Ectodermal cell (in vitro differentiated cells): ENCODE results near the gene SLC35E4.

Source experiments
- H3K27ac ChIP-seq: 2 replicates; pipeline ENCODE4 v1.7.0; 2013; ENCODE audit warnings: mild to moderate bottlenecking, low read depth, low read length; ENCODE audit not compliant: insufficient read depth, poor library complexity, severe bottlenecking
- H3K27me3 ChIP-seq: 2 replicates; pipeline ENCODE4 v1.7.0; 2013; ENCODE audit warnings: mild to moderate bottlenecking, low read length; ENCODE audit not compliant: insufficient read depth, control insufficient read depth, poor library complexity, severe bottlenecking
- H3K36me3 ChIP-seq: one replicate; pipeline ENCODE4 v1.7.0; 2013; ENCODE audit warnings: low read length; ENCODE audit not compliant: control insufficient read depth, insufficient read depth
- H3K4me1 ChIP-seq: one replicate; pipeline ENCODE4 v1.7.0; 2013; ENCODE audit warnings: low read length; ENCODE audit not compliant: control insufficient read depth, insufficient read depth
- H3K4me3 ChIP-seq: 2 replicates; pipeline ENCODE4 v1.7.0; 2013; ENCODE audit warnings: low read depth, low read length, control low read depth; ENCODE audit not compliant: insufficient read depth
- H3K9me3 ChIP-seq: 2 replicates; pipeline ENCODE4 v1.7.0; 2013; ENCODE audit warnings: mild to moderate bottlenecking, low read length, moderate library complexity; ENCODE audit not compliant: control insufficient read depth
- WGBS, 2 experiments: methylation state at CpG; one replicate each; pipeline ENCODE4 v1.1.7; 2013; ENCODE audit warnings: missing lambda C conversion rate in 2 of 2; 5-methylcytosine and 5-hydroxymethylcytosine counted together

The SLC35E4 gene

DNA sequence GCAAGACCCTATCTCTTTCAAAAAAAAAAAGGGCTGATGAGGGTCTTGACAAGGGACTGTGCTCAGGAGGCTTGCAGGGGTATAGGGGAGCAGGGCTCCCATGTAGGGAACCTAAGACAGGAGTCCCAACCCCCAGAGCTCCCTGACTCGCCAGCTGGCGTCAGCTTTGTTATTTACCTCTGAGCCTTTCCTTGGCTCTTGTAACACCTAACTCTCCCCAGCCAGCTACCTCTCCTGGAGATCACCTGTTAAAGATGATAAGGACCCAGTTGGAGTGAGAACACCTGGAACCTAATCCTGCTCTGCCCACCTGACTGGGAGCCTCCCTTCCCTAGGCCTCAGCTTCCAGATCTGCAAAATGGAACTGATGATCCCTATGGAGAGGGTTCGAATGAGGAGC, 13.2 kb downstream of the SLC35E4 start:
- WGBS, 2 experiments: 85 to 90% methylated on average over 3 of the region's 3 CpGs
- Histone ChIP-seq H3K27me3 (no peaks in the 10 kb centered on the region), H3K9me3 (no peaks in the 10 kb centered on the region), H3K4me1 (no peaks in the 10 kb centered on the region), H3K4me3 (no peak overlapping the region), H3K27ac (no peak overlapping the region), H3K36me3 (no peaks in the 10 kb centered on the region)

DNA sequence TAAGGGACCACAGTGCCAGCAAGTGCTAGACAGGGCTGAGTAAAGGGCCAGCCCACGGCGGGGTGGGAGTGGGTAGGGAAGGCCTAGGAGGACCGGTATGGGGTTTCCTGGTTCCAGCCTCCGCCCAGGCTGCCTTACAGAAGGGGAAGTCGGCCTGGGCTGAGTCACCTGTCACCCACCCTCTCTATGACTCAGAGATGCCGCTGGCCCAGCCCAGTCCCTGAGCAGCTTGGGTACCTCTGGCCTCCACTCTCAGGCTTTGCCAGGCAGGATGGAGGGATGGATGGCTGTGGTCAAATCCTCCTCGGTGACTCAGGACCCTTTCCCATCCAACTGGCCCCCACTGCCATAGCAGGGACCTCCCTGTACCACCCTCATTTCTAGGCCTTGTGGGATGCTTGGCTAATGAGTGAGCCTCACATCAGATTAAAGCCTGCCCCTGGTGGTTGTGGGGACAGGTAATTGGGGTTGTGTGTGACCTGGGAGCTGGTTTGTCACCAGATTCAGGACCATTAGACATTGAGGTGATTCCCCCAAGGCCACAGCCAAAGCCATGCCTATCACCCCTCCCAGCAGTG, 13.9 kb downstream of the SLC35E4 start:
- no peaks in the 10 kb centered on the region for H3K36me3 ChIP-seq
- H3K4me1 ChIP-seq: no peaks in the 10 kb centered on the region
- no peak overlapping the region for H3K27ac ChIP-seq
- no peak overlapping the region for H3K4me3 ChIP-seq
- WGBS, 2 experiments: 75 to 78% methylated on average over 7 of the region's 7 CpGs
- no peaks in the 10 kb centered on the region for H3K27me3 ChIP-seq
- H3K9me3 ChIP-seq: no peaks in the 10 kb centered on the region

DNA sequence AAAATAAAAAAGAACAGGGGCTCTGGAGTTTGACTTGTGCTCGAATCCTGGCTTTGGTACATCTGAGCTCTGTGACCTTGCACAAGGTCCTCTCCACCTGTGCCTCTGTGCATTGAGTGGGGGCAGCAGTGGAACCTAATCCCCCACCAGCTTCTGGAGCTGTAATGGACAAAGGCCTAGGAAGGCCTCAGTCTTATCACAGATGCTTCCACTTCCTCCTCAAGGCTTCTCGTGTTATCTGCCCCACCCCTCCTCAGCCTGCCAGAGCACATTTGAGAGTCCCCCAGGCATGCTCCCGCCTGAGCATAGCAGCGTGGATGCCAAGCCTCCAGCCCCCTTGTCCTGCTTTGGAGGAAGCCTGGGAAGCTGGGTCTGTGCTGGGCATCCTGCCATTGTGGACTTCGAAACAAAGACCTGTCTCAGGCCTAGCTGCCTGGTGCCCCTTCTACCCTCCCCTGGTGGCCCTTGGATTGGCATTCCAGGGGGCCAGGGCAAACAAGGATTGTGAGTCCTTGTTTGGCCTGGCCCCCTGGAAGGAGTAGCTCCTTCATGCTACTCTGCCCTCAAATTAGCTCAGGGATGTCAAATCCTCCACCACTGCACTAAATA, 15.0 kb downstream of the SLC35E4 start:
- Histone ChIP-seq H3K36me3 (no peaks in the 10 kb centered on the region), H3K4me1 (no peaks in the 10 kb centered on the region), H3K27ac (no peak overlapping the region), H3K9me3 (no peaks in the 10 kb centered on the region), H3K4me3 (no peak overlapping the region), H3K27me3 (no peaks in the 10 kb centered on the region)
- 79 to 84% methylated on average over 5 of the region's 5 CpGs for WGBS, 2 experiments

DNA sequence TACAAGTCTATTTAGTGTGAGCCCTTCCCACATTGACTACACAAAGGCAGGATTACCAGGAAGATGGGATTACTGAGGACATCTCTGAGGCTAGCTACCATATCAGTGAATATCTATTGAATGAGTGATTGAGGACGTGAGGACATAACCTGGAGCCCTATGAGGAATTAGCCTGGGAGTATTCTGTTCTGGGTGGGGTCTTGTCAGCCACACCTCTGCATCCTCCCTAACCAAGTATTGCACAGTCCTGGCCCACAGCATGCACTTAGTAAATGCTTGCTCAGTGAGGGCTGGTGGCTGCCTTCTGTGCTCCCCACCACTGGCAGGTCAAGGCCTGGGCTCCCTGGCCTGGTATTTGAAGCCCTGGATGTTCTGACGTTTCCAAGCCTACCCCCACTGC, 17.3 kb downstream of the SLC35E4 start:
- Histone ChIP-seq H3K36me3 (no peaks in the 10 kb centered on the region), H3K9me3 (no peaks in the 10 kb centered on the region), H3K4me1 (no peaks in the 10 kb centered on the region), H3K27ac (no peak overlapping the region), H3K27me3 (no peaks in the 10 kb centered on the region), H3K4me3 (no peak overlapping the region)
- WGBS, 2 experiments: 75 to 83% methylated on average over 2 of the region's 2 CpGs

- WGBS, 2 experiments: 94 to 96% methylated on average over 14 of the region's 14 CpGs
- H3K27ac ChIP-seq: no peak overlapping the region
- H3K36me3 ChIP-seq: no peaks in the 10 kb centered on the region
- no peaks in the 10 kb centered on the region for H3K9me3 ChIP-seq
- H3K4me3 ChIP-seq: no peak overlapping the region
- no peaks in the 10 kb centered on the region for H3K27me3 ChIP-seq
- H3K4me1 ChIP-seq: no peaks in the 10 kb centered on the region
Observed at GRCh38 chr22:30654361-30654760, 18.8 kb downstream of the SLC35E4 start.

DNA sequence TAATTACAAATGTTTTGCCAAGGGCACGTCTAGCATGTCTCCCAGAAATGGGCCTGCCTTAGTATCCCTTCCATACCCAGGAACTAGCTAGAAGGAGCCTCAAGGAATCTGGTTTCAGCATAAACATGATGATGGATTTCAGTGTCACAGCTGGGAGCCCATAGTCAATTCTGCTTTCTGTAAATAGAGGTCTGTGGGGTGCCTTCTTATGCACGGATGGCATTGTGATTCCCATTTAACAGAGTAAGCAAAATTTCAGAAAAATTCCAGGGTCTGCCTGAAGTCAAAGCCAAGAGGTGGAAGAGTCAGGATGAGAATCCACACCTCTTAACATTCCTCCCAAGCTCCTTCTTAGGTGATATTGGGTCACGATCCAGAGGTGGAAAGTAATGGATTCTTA, 20.0 kb downstream of the SLC35E4 start:
- H3K27ac ChIP-seq: no peak overlapping the region
- no peaks in the 10 kb centered on the region for H3K9me3 ChIP-seq
- H3K4me3 ChIP-seq: no peak overlapping the region
- WGBS, 2 experiments: 13 to 20% methylated on average over 1 to 3 of the region's 3 CpGs
- H3K4me1 ChIP-seq: no peaks in the 10 kb centered on the region
- H3K36me3 ChIP-seq: no peaks in the 10 kb centered on the region
- H3K27me3 ChIP-seq: no peaks in the 10 kb centered on the region

- 94 to 98% methylated on average over 4 of the region's 4 CpGs for WGBS, 2 experiments
- Histone ChIP-seq H3K27ac (no peak overlapping the region), H3K36me3 (no peaks in the 10 kb centered on the region), H3K9me3 (no peaks in the 10 kb centered on the region), H3K4me1 (no peaks in the 10 kb centered on the region), H3K27me3 (no peaks in the 10 kb centered on the region), H3K4me3 (no peak overlapping the region)
Observed at GRCh38 chr22:30662040-30662439, 26.5 kb downstream of the SLC35E4 start.

- H3K4me1 ChIP-seq: peaks cover 6% of the 10 kb centered on the region
- H3K9me3 ChIP-seq: no peaks in the 10 kb centered on the region
- WGBS, 2 experiments: 94 to 96% methylated on average over 13 of the region's 13 CpGs
- no peak overlapping the region for H3K27ac ChIP-seq
- peaks cover 14% of the 10 kb centered on the region for H3K27me3 ChIP-seq
- no peaks in the 10 kb centered on the region for H3K36me3 ChIP-seq
- no peak overlapping the region for H3K4me3 ChIP-seq
Observed at GRCh38 chr22:30664798-30665197, 29.2 kb downstream of the SLC35E4 start.

GRCh38 chr22:30665266-30665665, 29.7 kb downstream of the SLC35E4 start:
- Histone ChIP-seq H3K27me3 (peaks cover 18% of the 10 kb centered on the region), H3K27ac (no peak overlapping the region), H3K9me3 (no peaks in the 10 kb centered on the region), H3K4me3 (no peak overlapping the region), H3K36me3 (no peaks in the 10 kb centered on the region), H3K4me1 (peaks cover 6% of the 10 kb centered on the region)
- WGBS, 2 experiments: 82 to 97% methylated on average over 2 of the region's 2 CpGs

DNA sequence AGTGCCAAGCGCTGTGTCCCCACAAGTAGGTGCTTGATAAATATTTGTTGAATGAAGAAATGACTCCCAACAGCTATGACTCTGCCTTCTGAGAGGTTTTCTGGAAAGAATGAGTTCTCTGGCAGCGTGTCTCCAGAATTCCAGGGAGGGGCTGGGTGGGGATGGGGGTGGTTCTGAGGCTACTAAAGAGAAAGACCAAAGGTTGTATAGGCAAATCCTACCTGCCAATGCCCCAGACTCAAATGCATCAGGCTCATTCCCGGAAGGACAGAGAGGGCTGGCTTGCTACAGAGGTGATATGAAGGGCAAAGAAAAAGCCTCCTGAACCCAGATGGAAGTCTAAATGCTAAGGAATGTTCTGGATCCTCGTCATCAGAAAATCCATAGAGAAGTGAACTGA, 30.2 kb downstream of the SLC35E4 start:
- Histone ChIP-seq H3K36me3 (no peaks in the 10 kb centered on the region), H3K9me3 (no peaks in the 10 kb centered on the region), H3K27ac (no peak overlapping the region), H3K4me1 (peaks cover 6% of the 10 kb centered on the region), H3K27me3 (peaks cover 19% of the 10 kb centered on the region), H3K4me3 (no peak overlapping the region)
- WGBS, 2 experiments: 91 to 95% methylated on average over 4 of the region's 4 CpGs
